ENCODE measurements around the gene ABHD17B. TPM values are rescaled to one million over a fixed set of nuclear protein-coding genes. Genes with fewer than 3 reads are reported as not detected.

The ABHD17B gene
- total RNA-seq, 1 donor from 2014 or later, result 12.5 TPM

DNA sequence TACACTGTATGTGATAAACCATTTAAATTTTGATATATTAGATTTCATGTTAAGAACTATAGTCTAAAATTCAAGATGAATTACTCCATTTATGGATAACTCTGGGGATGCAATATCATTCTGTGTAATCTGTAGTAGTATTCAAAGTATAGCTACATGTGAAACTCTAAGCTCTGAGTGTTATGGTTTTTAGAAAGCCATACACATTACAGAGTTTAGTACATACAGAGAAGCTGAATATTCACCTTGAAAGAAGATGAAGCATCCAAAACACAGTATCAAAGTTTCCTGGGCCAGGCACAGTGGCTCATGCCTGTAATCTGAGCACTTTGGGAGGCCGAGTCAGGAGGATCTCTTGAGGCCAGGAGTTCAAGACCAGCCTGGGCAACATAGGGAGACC lies 25.0 kb downstream of the ABHD17B start:
- H3K27ac Mint-ChIP-seq (ENCODE audit: unreplicated experiment), result no peak overlapping the region
- H3K36me3 Mint-ChIP-seq (ENCODE audit: low read depth), result peaks cover 6% of the 10 kb centered on the region
- DNase-seq (ENCODE audit: low spot score), result no peak
- H3K9me3 Mint-ChIP-seq (ENCODE audit: low read depth), result peaks cover 12% of the 10 kb centered on the region
- peaks cover 6% of the 10 kb centered on the region for H3K4me1 Mint-ChIP-seq (ENCODE audit: low read depth)
- no peak overlapping the region for H3K4me3 Mint-ChIP-seq (ENCODE audit: unreplicated experiment)
- no peaks in the 10 kb centered on the region for H3K27me3 Mint-ChIP-seq (ENCODE audit: low read depth)
- TF ChIP-seq, protein P1, sequence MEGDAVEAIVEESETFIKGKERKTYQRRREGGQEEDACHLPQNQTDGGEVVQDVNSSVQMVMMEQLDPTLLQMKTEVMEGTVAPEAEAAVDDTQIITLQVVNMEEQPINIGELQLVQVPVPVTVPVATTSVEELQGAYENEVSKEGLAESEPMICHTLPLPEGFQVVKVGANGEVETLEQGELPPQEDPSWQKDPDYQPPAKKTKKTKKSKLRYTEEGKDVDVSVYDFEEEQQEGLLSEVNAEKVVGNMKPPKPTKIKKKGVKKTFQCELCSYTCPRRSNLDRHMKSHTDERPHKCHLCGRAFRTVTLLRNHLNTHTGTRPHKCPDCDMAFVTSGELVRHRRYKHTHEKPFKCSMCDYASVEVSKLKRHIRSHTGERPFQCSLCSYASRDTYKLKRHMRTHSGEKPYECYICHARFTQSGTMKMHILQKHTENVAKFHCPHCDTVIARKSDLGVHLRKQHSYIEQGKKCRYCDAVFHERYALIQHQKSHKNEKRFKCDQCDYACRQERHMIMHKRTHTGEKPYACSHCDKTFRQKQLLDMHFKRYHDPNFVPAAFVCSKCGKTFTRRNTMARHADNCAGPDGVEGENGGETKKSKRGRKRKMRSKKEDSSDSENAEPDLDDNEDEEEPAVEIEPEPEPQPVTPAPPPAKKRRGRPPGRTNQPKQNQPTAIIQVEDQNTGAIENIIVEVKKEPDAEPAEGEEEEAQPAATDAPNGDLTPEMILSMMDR (IDR thresholded peaks at IDR 0.05), result no peak

DNA sequence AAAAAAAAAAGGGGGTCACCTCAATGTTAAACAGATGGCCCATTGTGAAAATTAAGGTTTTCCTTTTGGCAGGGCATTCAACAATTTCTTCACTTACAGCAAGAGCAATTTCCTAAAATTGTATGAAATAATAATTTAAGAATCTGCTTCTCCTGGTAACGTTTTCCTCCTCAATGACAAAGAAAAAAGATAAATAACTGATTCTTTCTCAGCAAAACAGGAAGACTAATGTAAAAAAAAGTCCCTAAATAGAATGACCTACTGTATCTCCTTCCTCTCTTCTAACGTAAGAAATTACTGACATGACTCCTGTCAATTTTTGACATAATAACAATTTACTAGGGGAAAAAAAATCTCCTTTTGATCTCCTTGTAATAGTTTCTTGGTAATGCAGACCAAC lies 25.5 kb downstream of the ABHD17B start:
- no peaks in the 10 kb centered on the region for H3K27me3 Mint-ChIP-seq (ENCODE audit: low read depth)
- H3K4me3 Mint-ChIP-seq (ENCODE audit: unreplicated experiment), result no peak overlapping the region
- peaks cover 6% of the 10 kb centered on the region for H3K36me3 Mint-ChIP-seq (ENCODE audit: low read depth)

DNA sequence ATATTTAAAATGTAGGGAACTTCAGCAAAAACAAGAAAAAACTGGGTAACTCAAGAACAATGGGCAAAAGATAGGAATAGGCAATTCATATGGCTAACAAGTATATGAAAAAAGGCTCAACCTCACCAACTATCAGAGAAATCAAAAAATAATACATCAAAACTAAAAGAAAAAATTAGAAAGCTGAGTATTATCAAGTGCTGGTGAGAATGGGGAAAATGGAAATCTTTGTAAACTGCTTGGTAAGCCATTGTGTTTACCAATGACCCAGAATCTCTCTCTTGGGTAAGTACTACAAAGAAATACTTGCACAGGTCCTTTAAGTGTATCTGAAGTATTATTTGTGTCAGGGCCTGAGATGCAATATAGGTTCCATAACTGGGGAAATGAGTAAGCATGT lies 27.0 kb downstream of the ABHD17B start:
- H3K9me3 Mint-ChIP-seq (ENCODE audit: low read depth), result peaks cover 17% of the 10 kb centered on the region
- no peak overlapping the region for H3K4me3 Mint-ChIP-seq (ENCODE audit: unreplicated experiment)
- H3K27ac Mint-ChIP-seq (ENCODE audit: unreplicated experiment), result no peak overlapping the region
- peaks cover 6% of the 10 kb centered on the region for H3K36me3 Mint-ChIP-seq (ENCODE audit: low read depth)
- DNase-seq (ENCODE audit: low spot score), result no peak
- TF ChIP-seq, protein P1 (IDR thresholded peaks at IDR 0.05), result no peak
- peaks cover 6% of the 10 kb centered on the region for H3K4me1 Mint-ChIP-seq (ENCODE audit: low read depth)
- no peaks in the 10 kb centered on the region for H3K27me3 Mint-ChIP-seq (ENCODE audit: low read depth)

More for the DNA sequence above, 25.5 kb downstream of the ABHD17B start:
- peaks cover 6% of the 10 kb centered on the region for H3K4me1 Mint-ChIP-seq (ENCODE audit: low read depth)
- H3K9me3 Mint-ChIP-seq (ENCODE audit: low read depth), result peaks cover 12% of the 10 kb centered on the region
- no peak for DNase-seq (ENCODE audit: low spot score)
- no peak overlapping the region for H3K27ac Mint-ChIP-seq (ENCODE audit: unreplicated experiment)
- TF ChIP-seq, protein P1 (IDR thresholded peaks at IDR 0.05), result no peak

DNA sequence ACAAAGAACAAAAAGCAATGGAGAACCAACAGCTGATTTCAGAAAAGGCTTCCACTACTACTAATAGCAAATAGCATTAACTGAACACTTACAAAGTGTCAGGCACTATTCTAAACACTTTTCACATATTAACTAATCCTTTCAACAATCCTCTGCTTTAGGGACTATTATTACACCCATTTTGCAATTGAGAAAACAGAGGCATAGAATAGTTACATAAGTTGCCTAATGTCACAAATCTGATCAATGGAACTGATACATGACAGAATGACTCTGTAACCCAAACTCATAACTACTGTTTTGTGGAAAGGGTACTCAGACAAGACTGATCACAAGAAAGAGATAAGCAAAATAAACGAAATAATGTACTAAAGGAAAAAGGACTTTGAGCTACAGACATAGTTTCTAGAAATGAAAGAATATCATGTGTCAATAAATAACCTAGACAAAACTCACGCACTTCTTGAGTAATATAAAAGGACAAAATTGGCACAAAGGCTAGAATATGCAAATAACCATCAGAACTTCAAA lies 31.3 kb downstream of the ABHD17B start:
- TF ChIP-seq, protein P1 (IDR thresholded peaks at IDR 0.05), result no peak

DNA sequence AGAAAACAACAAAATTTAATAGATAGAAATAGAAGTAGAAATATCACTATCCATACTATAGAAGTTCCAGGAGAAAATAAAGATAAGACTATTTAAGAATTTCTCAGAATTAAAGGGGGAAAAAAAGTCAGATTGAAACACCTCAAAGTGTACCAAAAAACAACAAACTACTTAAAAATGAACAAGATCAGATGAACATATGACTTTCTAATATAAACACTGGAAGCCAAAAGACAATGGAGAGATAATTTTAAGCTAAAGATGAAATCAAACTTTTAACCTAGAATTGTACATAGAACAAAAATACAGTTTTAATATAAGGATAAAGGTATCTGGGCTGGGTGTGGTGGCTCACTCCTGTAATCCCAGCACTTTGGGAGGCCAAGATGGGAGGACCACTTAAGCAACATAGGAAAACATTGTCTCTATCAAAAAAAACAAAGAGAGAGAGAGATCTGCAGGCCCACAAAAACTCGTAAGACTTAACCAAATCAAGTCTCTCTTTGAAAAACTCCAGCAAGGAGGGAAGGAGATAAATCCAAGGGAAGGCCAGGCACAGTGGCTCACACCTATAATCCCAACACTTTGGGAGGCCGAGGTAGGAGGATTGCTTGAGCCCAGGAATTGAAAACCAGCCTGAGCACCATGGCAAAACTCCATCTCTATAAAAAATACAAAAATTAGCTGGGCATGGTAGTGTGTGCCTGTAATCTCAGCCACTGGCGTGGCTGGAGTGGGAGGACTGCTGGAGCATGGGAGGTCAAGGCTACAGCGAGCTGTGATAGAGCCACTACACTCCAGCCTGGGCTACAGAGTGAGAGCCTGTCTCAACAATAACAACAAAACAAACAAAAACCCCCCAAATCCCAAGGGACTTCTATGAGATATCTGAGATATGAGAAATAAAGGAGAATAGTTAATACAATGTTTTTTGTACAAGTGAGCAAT lies 32.4 kb downstream of the ABHD17B start:
- TF ChIP-seq, protein P1 (IDR thresholded peaks at IDR 0.05), result no peak
- Mint-ChIP-seq H3K9me3 (ENCODE audit: low read depth) (peaks cover 24% of the 10 kb centered on the region), H3K27me3 (ENCODE audit: low read depth) (no peaks in the 10 kb centered on the region), H3K4me3 (ENCODE audit: unreplicated experiment) (no peak overlapping the region), H3K27ac (ENCODE audit: unreplicated experiment) (peak overlapping the region; percentile 27), H3K36me3 (ENCODE audit: low read depth) (peaks cover 11% of the 10 kb centered on the region), H3K4me1 (ENCODE audit: low read depth) (no peaks in the 10 kb centered on the region)
- no peak for DNase-seq (ENCODE audit: low spot score)

More for the DNA sequence above, 31.3 kb downstream of the ABHD17B start:
- H3K27me3 Mint-ChIP-seq (ENCODE audit: low read depth), result no peaks in the 10 kb centered on the region
- H3K36me3 Mint-ChIP-seq (ENCODE audit: low read depth), result peaks cover 15% of the 10 kb centered on the region
- DNase-seq (ENCODE audit: low spot score), result no peak
- peaks cover 33% of the 10 kb centered on the region for H3K9me3 Mint-ChIP-seq (ENCODE audit: low read depth)
- no peaks in the 10 kb centered on the region for H3K4me1 Mint-ChIP-seq (ENCODE audit: low read depth)
- no peak overlapping the region for H3K27ac Mint-ChIP-seq (ENCODE audit: unreplicated experiment)
- no peak overlapping the region for H3K4me3 Mint-ChIP-seq (ENCODE audit: unreplicated experiment)

Data from chondrocyte (in vitro differentiated cells).